H54 (cell line): Measurements from ENCODE around the gene SYTL2.

Experiments used
- DNase-seq: peaks from one replicate; pipeline ENCODE4 v3.0.0; 2011; ENCODE audit warnings: low spot score, mixed read lengths; ENCODE audit not compliant: insufficient read length
- FAIRE-seq: peaks from 3 replicates; lab custom pipeline; 2011; peaks lifted over from hg19 to GRCh38; lab: Jason Lieb, UNC
- POLR2A ChIP-seq: IDR thresholded peaks from 2 replicates; pipeline ENCODE4 v1.6.1; 2011; ENCODE audit warnings: low read depth, mild to moderate bottlenecking, low read length

The SYTL2 gene

GRCh38 chr11:85725510-85726258, 85.3 kb downstream of the SYTL2 start:
- no peak for TF ChIP-seq POLR2A
- FAIRE-seq: peak; percentile 96
- DNase-seq: peak; percentile 57

GRCh38 chr11:85724748-85725465, 86.0 kb downstream of the SYTL2 start:
- FAIRE-seq (no peak), DNase-seq (no peak)
- TF ChIP-seq POLR2A: no peak

- TF ChIP-seq POLR2A: no peak
- FAIRE-seq (no peak), DNase-seq (no peak)
Observed at GRCh38 chr11:85723088-85723487, 87.9 kb downstream of the SYTL2 start.

GRCh38 chr11:85721191-85721590, 89.8 kb downstream of the SYTL2 start:
- DNase-seq: no peak
- no peak for TF ChIP-seq POLR2A
- no peak for FAIRE-seq

- FAIRE-seq: peak; percentile 100
- TF ChIP-seq POLR2A: peak; percentile 60; the same call in 1 of the 2 replicates
- peak; percentile 85 for DNase-seq
Observed at GRCh38 chr11:85718991-85719807, 91.7 kb downstream of the SYTL2 start.

GRCh38 chr11:85718126-85718943, 92.6 kb downstream of the SYTL2 start:
- TF ChIP-seq POLR2A: no peak
- DNase-seq (no peak), FAIRE-seq (peak; percentile 72)

- peak; percentile 73 for FAIRE-seq
- no peak for DNase-seq
- TF ChIP-seq POLR2A: no peak
Observed at GRCh38 chr11:85717429-85717828, 93.5 kb downstream of the SYTL2 start.

GRCh38 chr11:85712953-85713352, 98.0 kb downstream of the SYTL2 start:
- DNase-seq (no peak), FAIRE-seq (peak; percentile 55)
- no peak for TF ChIP-seq POLR2A

- FAIRE-seq: no peak
- no peak for DNase-seq
- TF ChIP-seq POLR2A: no peak
Observed at GRCh38 chr11:85710917-85711316, 100.0 kb downstream of the SYTL2 start.

GRCh38 chr11:85709941-85710702, 100.8 kb downstream of the SYTL2 start:
- no peak for TF ChIP-seq POLR2A
- DNase-seq: no peak
- FAIRE-seq: peak; percentile 41

GRCh38 chr11:85705800-85706199, 105.1 kb downstream of the SYTL2 start:
- DNase-seq: no peak
- FAIRE-seq: peak; percentile 88
- no peak for TF ChIP-seq POLR2A

GRCh38 chr11:85704967-85705366, 106.0 kb downstream of the SYTL2 start:
- DNase-seq (no peak), FAIRE-seq (peak; percentile 23)
- no peak for TF ChIP-seq POLR2A
